Activated CD4-positive, CD25-positive, alpha-beta regulatory T cell treated with anti-CD3 and anti-CD28 coated beads, Interleukin-2, amount 50 U/mL, for 24 hours (primary cell): ENCODE data around the gene TLR10.
"Not testable (repeated sequence)": the region's sequence is repeated elsewhere in the genome, so short reads cannot be mapped to it uniquely, and the experiment has no call there.

ENCODE experiments used
- ATAC-seq, 2 donors: fragments of 150-1000 bp; cut with Tn5 transposase; one replicate each; pipeline ENCODE4 v1.10.0; 2021; ENCODE audit warnings: mild to moderate bottlenecking in 1 of 2, moderate library complexity in 1 of 2

TLR10 gene

DNA sequence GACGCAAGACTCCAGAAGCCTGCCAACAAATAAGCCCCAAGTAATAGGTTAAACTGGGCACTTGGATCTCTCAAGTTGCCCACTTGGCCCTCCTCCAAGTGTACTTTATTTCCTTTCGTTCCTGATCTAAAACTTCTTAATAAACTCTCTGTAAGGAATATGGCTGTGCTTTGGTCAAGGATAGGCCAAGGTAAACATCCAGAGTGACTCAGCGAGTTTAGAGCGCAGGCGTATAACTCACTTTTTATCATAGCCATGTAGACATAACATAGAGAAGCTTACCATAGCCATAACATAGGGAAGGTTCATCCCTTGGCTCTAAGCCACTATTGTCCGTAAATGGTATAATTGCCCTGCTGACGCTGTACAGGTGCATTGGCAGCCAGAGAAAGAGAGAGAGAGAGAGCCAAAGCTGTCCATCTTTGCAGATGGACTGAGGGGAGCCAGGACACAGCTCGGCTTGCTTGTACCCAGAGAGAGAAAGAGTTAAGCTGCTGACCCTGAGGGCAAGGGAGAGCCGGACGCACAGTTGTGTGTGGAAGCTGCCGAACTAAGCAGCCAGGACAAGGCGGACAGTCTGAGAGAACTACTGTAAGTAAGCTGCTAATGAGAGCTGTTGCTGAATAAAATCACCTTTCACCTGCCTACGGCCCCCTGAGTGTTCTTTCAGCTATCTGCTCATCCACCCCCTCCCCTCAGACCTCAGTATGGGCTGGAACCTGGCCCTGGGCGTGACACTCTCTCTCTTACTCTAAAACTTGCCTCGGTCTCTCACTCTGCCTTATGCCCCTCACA is 20.0 kb upstream of the TLR10 start:
- no peak for ATAC-seq

- no peak for ATAC-seq
These were observed 18.2 kb upstream of the TLR10 start for GRCh38 chr4:38800961-38801450.

DNA sequence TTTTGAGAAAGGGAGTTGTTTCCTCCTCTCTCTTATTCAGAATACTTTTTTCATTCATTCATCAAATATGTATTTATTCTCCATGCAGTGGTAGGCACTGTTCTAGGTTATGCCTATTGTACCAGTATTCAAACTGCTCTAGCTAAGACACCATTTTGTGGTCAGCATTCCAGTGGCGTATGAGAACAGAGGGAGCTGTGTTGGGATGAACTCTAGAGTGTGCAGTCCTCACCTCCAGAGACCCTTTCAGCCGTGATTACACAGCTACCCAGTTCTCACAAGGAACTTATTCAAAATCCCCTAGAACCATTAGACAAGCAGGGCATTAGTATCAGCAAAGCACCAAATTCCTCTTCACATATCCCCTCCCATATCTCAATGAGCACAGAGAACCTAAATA is 17.6 kb upstream of the TLR10 start:
- ATAC-seq = no peak

- ATAC-seq = no peak
These were observed 12.3 kb upstream of the TLR10 start for GRCh38 chr4:38795087-38795486.

- ATAC-seq = no peak
These were observed 11.3 kb upstream of the TLR10 start for GRCh38 chr4:38794051-38794450.

GRCh38 chr4:38791010-38791409 is 8.2 kb upstream of the TLR10 start:
- no peak for ATAC-seq

GRCh38 chr4:38788317-38788716 is 5.5 kb upstream of the TLR10 start:
- no peak for ATAC-seq

GRCh38 chr4:38787693-38788092 is 4.9 kb upstream of the TLR10 start:
- no peak for ATAC-seq

DNA sequence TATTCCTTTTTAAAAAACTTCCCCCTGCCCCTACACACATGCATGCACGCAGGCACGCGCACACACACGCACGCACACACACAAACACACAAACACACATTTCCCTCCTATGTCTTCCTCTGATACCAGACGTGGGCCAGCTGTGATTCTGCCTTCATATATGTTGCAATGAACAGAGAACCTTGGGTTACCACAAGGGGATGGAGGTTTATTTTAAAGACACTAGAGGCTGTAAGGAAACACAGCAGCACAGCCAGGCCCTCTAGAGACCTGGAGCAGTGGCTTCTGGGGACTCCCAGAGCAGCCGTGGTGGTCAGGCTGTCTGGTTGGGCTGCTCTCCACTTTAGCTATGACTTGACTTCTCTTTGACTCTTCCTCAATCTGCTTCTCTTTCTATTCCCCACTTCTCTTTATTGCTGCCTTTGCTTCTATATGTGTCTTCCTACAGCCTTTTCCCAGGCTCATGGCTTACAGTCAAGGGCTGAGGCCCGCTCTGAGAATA is 3.2 kb upstream of the TLR10 start:
- ATAC-seq = peak; percentile 44 to 45

GRCh38 chr4:38785041-38785790 is 2.4 kb upstream of the TLR10 start:
- no peak for ATAC-seq

DNA sequence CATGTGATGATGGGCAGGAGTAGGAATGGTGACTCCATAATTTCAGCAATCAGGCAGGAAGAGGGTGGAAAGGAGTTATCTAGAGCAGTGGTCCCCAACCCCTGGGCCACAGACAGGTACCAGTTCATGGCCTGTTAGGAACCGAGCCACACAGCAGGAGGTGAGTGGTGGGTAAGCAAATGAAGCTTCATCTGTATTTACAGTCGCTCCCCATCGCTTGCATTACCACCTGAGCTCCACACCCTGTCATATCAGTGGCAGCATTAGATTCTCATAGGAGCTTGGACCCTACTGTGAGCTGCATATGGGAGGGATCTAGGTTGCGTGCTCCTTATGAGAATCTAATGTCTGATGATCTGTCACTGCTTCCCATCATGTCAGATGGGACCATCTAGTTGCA is 1.4 kb upstream of the TLR10 start:
- no peak for ATAC-seq

- ATAC-seq = no peak
These were observed 295 bp upstream of the TLR10 start for GRCh38 chr4:38783109-38783460.

DNA sequence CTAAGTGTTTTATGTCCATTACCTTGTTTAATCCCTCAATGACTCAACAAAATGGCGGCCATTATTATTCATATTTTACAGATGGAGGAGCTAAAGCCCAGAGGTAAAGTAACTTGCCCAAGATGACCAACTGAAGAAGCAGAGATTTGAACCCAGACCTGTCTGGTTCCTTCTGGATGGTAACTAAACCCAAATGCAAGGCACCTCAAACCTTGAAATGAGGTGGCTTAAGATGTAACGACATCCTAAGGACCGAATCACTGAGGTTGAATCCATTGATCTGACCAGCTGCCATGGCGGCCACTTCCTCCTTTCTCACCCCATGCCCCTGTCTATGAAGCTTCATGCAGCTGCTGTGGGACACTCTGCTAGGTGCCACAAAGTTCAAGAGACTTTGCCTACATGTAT is 932 bp downstream of the TLR10 start:
- no peak for ATAC-seq

GRCh38 chr4:38780833-38781484 is 1.8 kb downstream of the TLR10 start:
- ATAC-seq = no peak

DNA sequence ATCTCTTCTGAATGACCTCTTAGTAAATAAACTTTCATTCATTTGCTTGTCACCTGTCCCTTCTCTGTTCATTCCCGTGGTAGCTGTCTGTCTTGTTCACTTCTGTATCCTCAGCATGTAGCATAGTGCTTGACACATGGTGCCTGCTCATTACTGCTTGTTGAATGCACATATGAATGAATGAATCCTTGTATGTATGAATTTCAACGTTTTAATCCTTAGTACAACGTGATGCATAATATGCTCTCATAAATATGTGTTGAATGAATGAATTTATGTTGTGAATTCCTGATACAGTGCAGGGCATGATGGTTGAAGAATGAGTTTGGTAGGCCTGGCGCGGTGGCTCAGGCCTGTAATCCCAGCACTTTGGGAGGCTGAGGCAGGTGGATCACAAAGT is 3.0 kb downstream of the TLR10 start:
- no peak for ATAC-seq

GRCh38 chr4:38777925-38778324 is 4.9 kb downstream of the TLR10 start:
- not testable (repeated sequence) for ATAC-seq

DNA sequence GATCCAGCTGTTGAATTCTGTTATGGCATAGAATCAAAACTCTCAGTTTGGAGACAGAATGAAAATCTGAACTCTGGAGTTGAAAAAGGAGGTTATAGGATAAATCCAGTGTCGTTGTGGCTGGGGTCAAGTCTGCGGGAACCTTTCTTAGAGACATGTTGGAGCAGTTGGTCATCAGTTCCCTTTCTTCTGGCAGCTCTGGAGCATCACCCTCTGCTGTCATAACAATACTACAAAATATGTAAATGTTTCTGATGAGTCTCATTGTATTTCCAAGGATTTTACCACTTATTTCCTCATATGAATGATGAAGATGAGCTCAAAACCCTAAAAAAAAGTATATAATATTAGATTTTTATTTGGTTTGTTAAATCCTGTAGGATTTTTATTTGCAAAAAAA is 7.5 kb downstream of the TLR10 start:
- no peak for ATAC-seq

DNA sequence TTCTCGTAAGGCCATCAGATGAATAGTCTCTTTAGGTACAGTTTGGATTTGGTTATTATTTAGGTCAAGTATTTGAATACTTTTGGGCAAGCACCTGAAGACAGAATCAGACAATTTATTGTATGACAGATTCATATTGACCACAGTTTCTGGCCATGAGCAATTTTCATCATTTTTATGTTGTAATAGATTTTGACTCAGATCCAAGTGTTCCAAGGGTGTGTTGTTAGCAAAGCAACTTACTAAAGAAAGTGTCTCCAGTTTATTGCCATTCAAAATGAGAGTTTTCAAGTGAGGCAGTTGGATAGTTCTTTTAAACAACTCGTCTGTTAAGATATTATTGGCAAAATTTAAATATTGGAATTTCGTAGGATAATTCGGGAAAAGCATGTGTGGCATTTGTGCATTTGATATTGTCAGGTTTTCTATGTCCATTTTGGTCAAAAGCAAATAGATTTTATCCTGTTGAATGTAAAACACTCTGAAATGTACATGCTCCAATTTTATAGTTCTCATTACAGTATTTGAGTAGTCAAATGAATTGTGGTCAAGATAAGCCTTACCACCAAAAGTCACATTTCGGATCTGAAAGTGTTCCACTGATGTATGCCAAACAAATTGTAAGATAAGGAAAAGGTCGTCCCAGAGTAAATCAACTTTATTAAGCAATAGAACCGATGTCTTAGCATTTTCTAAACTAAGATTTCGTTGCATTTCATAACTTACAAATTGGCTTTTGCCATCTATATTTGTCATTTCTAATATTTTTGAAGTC is 8.4 kb downstream of the TLR10 start:
- no peak for ATAC-seq

DNA sequence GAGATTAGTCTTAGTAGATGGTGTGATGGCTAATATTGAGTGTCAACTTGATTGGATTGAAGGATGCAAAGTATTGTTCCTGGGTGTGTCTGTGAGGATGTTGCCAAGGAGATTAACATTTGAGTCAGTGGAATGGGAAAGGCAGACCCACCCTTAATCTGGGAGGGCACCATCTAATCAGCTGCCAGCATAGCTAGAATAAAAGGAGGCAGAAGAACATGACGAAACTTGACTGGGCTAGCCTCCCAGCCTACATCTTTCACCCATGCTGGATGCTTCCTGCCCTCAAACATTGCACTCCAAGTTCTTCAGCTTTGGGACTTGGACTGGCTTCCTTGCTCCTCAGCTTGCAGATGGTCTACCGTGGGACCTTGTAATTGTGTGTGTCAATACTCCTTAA is 12.5 kb downstream of the TLR10 start:
- not testable (repeated sequence) for ATAC-seq

DNA sequence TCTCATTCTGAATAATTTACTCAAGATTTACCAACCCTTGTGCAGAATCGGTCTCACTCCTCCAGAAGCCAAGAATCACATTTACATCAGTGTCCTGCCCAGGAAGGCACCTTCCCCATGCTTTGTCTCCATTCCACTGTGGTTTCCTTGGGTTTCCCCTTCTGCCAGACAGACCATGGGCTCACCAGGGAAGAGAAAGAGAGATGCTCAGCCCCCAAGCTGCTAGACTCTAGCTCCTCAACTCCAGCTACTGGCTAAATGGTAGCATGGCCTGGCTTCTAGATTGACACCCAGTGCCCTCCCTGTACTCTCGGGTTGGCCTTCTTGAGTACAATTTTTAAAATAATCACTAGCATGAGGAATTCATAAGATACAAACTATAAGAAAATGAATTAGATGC is 12.9 kb downstream of the TLR10 start:
- ATAC-seq = no peak

DNA sequence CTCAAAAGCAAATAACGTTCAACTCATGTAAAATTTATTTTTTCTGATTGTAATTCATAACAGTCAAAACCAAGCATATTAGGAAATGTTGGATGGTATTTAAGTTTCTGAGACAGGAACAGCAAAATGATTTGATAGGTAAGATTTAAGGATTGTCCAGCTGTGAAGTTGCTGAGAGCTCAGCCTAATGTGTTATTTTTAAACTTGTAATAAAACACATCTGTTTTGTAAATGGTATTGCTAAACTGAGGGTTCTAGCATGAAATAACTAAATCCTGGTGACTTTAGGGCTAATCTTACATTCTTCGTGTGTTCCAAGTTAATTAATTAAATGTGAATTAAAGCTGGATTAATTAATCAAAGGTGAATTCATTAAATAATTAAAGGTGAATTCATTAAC is 13.3 kb downstream of the TLR10 start:
- ATAC-seq = no peak

DNA sequence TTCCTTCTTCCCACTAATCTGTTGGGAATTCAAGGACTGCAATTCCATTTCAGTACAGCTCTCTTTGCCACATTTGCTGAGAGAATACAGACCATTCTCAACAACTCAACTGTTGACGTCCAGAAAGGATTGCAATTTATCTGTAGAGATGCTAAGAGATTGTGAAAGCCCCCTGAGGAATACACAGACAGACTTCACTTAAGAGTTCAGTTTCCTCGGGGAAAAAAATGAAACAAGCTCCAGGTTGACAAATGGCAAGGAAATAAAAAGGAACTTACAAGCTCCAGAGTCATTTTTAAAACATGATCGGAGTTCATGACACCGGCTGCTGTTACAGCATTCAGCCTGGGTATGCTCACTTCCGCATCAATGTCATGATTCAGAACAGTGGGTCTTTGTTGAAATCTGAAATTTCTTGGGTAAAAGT is 13.8 kb downstream of the TLR10 start:
- ATAC-seq = no peak

DNA sequence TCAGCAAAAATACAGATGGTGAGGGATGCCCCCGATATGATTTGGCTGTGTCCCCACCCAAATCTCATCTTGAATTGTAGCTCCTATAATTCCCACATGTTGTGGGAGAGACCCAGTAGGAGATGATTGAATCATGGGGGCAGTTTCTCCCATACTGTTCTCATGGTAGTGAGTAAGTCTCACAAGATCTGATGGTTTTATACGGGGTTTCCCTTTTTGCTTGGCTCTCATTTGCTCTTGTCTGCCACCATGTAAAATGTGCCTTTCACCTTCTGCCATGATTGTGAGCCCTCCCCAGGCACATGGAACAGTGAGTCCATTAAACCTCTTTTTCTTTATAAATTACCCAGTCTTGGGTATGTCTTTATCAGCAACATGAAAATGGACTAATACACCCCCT is 15.8 kb downstream of the TLR10 start:
- not testable (repeated sequence) for ATAC-seq
